ENCODE results near the gene SERTM2.
"Not testable (repeated sequence)": the region's sequence is repeated elsewhere in the genome, so short reads cannot be mapped to it uniquely, and the experiment has no call there.

SERTM2 gene

DNA sequence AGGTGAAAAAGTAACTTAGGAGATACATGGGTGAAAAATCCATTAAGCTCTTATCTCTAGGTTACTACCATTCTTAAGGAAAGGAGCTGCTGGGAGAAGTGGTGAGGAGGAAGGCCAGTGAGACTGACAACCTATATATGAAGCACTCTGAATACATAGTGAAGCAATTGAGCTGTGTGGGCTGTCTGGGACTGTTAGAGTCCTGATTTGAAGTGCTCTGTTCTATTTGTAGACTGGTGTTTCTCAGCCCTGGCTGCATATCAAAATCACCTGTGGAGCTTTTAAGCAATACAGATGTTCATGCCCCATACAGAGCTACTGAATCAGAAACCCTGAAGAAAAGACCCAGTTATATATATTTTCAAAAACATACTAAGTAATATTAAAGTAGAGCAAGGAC is 3.9 kb downstream of the SERTM2 start:
- H3K27ac Mint-ChIP-seq = no peak overlapping the region
- no peak for DNase-seq
- peaks cover 40% of the 10 kb centered on the region for H3K27me3 Mint-ChIP-seq
- H3K9me3 Mint-ChIP-seq = no peaks in the 10 kb centered on the region
- no peaks in the 10 kb centered on the region for H3K36me3 Mint-ChIP-seq (ENCODE audit: low read depth)
- peaks cover 6% of the 10 kb centered on the region for H3K4me1 Mint-ChIP-seq (ENCODE audit: low read depth)
- H3K4me3 Mint-ChIP-seq = no peak overlapping the region

DNA sequence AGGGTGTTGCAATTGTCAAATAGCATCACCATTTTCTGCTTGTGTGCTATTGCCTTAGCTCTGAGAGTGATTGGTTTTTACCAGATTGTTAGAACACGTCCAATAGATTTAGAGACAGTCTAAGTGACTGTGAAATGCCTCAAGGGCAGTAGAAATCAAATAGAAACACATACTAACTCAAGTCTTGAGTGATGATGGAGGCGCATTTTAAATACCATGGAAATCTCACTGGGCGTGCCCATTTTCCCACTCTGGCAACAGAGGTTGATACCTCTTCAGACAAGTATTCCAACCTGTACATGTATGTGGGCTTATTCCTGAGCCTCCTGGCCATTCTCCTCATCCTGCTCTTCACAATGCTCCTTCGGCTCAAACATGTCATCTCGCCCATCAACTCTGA is 7.2 kb downstream of the SERTM2 start:
- no peak for DNase-seq
- Mint-ChIP-seq H3K9me3 (no peaks in the 10 kb centered on the region), H3K27ac (no peak overlapping the region), H3K27me3 (peaks cover 36% of the 10 kb centered on the region), H3K4me3 (no peak overlapping the region), H3K4me1 (ENCODE audit: low read depth) (no peaks in the 10 kb centered on the region), H3K36me3 (ENCODE audit: low read depth) (no peaks in the 10 kb centered on the region)

DNA sequence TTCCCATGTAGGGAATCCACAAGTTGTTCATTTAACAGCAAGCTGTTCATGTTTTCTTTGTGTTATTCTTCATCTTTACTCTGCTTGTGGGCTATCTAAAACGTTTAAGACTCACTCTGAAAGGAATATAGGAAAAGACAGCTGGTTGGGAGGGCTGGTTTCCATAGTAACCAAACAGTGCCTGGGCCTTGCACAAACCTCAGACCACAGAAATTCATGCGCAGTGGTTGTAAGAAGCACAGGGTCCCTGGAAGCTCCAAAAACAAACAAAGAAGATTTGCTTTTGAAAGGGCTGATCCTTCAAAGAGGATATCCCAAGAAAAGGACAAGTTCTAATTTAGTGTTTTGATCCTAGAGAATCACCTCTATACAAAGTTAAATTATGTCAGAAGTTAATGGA is 7.8 kb downstream of the SERTM2 start:
- Mint-ChIP-seq H3K27me3 (peaks cover 39% of the 10 kb centered on the region), H3K4me3 (no peak overlapping the region), H3K36me3 (ENCODE audit: low read depth) (no peaks in the 10 kb centered on the region), H3K9me3 (no peaks in the 10 kb centered on the region), H3K27ac (no peak overlapping the region), H3K4me1 (ENCODE audit: low read depth) (no peaks in the 10 kb centered on the region)
- no peak for DNase-seq

DNA sequence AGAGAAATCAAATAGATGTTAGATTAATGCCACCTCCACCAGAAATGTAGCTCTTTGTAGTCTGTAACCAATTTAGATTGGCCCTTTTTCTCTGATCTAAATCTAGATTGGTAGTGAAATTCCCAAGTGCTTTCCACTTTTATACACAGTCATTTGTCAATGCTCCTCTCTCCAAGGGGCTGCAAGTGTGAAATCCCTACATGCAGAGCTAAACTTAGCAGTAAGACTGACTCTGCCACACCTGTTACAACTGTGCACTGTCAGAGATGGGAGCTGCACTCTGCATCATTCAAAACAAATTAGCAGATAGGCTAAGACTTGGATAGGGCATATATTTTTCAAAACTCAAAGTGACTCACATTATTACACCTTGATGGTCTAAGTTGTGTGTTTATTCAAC is 9.1 kb downstream of the SERTM2 start:
- no peak overlapping the region for H3K4me3 Mint-ChIP-seq
- no peak overlapping the region for H3K27ac Mint-ChIP-seq
- H3K4me1 Mint-ChIP-seq (ENCODE audit: low read depth) = no peaks in the 10 kb centered on the region
- no peak for DNase-seq
- H3K27me3 Mint-ChIP-seq = peaks cover 47% of the 10 kb centered on the region
- no peaks in the 10 kb centered on the region for H3K9me3 Mint-ChIP-seq
- no peaks in the 10 kb centered on the region for H3K36me3 Mint-ChIP-seq (ENCODE audit: low read depth)

DNA sequence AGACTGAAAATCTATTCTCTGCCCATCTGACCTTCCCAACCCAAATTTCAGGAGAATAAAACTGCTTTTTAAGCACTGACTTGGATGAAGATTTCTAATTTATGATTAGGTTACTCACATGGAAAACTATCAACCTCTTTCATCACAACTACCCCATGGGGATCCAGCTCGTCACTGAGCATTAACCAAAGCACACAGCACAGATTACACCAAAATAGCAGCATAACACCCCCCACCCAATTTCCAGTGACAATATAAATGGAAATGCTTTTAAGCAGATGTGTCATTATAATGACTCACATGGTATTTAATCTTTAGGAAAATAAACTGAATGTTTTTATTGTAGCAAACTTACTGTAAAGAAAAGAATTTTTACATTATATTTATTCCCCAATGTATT is 9.7 kb downstream of the SERTM2 start:
- H3K4me3 Mint-ChIP-seq = no peak overlapping the region
- DNase-seq = no peak
- H3K36me3 Mint-ChIP-seq (ENCODE audit: low read depth) = no peaks in the 10 kb centered on the region
- no peaks in the 10 kb centered on the region for H3K9me3 Mint-ChIP-seq
- H3K27me3 Mint-ChIP-seq = peaks cover 48% of the 10 kb centered on the region
- H3K4me1 Mint-ChIP-seq (ENCODE audit: low read depth) = no peaks in the 10 kb centered on the region
- no peak overlapping the region for H3K27ac Mint-ChIP-seq

DNA sequence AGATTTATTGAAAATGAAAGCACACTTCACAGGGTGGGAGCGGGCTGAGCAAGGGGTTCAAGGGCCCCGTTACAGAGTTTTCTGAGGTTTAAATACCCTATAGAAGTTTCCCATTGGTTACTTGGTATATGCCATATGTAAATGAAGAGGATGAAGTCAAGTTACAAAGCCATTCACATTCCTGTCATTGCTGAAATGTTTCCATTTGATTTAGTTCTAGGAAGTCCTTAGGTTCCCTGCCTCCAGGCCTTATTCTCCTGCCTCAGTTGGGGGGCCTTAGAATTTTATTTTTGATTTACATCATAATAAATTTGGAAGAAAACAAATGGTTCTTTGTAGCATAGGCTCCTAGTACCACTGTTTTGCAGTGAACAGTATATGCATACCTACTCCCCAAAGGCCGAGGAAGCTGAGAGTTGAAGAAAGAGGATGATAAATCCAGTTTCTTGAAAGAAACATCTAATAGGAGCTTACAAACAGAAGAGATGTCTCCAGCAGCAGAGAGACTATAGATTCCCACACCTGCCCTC is 31.8 kb downstream of the SERTM2 start:
- Mint-ChIP-seq H3K4me1 (ENCODE audit: low read depth) (no peaks in the 10 kb centered on the region), H3K27me3 (peaks cover 4% of the 10 kb centered on the region), H3K36me3 (ENCODE audit: low read depth) (no peaks in the 10 kb centered on the region), H3K27ac (no peak overlapping the region), H3K9me3 (no peaks in the 10 kb centered on the region), H3K4me3 (no peak overlapping the region)
- DNase-seq = no peak

DNA sequence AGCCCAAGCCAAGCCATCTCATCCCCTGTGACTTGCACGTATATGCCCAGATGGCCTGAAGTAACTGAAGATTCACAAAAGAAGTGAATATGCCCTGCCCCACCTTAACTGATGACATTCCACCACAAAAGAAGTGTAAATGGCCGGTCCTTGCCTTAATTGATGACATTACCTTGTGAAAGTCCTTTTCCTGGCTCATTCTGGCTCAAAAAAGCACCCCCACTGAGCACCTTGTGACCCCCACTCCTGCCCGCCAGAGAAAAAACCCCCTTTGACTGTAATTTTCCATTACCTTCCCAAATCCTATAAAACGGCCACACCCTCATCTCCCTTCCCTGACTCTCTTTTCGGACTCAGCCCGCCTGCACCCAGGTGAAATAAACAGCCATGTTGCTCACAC is 37.8 kb downstream of the SERTM2 start:
- peaks cover 13% of the 10 kb centered on the region for H3K27me3 Mint-ChIP-seq
- not testable (repeated sequence) for H3K9me3 Mint-ChIP-seq; H3K4me1 Mint-ChIP-seq (ENCODE audit: low read depth); H3K27ac Mint-ChIP-seq; H3K4me3 Mint-ChIP-seq; DNase-seq; H3K36me3 Mint-ChIP-seq (ENCODE audit: low read depth)

DNA sequence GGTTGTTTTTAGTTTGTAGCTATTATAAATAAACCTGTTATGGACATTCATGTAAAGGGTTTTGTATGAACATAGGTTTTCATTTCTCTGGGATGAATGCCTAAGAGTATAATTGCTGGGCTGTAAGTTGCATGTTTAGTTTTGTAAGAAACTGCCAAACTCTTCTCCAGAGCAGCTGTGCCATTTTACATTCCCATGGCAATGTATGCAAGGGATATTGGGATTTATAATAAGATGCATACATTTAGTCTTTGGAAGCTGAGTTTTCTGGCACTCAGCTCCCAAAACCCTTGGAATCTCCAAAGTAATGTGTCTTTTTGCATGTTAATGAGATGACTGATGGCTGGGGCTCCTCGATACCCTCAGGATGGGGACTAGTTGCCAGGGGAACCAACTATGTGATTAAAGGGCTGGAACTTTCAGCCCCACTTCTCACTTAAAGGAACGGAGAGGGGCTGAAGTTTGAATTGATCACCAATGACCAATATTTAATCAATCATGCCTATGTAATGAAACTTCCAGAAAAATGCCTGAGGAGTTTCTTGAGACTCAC is 44.0 kb downstream of the SERTM2 start:
- peaks cover 11% of the 10 kb centered on the region for H3K27me3 Mint-ChIP-seq
- H3K9me3 Mint-ChIP-seq = no peaks in the 10 kb centered on the region
- no peak for DNase-seq
- H3K27ac Mint-ChIP-seq = no peak overlapping the region
- H3K4me1 Mint-ChIP-seq (ENCODE audit: low read depth) = no peaks in the 10 kb centered on the region
- no peaks in the 10 kb centered on the region for H3K36me3 Mint-ChIP-seq (ENCODE audit: low read depth)
- no peak overlapping the region for H3K4me3 Mint-ChIP-seq

DNA sequence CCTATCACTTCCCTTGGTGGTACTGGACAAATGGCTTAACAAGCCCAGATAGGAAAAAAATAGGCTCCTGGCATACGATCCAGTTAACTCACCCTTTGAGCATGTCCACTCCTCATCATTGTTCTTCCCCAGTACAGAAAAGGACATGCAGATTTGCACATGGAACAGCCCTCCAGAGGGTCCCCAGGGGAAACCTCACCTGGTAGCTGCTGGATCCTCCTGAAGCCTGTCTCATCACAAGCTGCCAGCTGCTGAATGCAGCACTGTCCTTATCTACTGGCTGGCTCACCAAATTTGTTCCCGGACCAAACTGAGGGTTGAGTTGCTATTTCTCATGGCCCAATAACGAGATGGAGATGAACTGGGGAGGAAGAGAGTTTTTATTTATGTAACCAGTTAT is 49.4 kb downstream of the SERTM2 start:
- H3K4me1 Mint-ChIP-seq (ENCODE audit: low read depth) = no peaks in the 10 kb centered on the region
- H3K9me3 Mint-ChIP-seq = no peaks in the 10 kb centered on the region
- no peaks in the 10 kb centered on the region for H3K36me3 Mint-ChIP-seq (ENCODE audit: low read depth)
- peaks cover 9% of the 10 kb centered on the region for H3K27me3 Mint-ChIP-seq
- no peak for DNase-seq
- H3K27ac Mint-ChIP-seq = no peak overlapping the region
- no peak overlapping the region for H3K4me3 Mint-ChIP-seq

DNA sequence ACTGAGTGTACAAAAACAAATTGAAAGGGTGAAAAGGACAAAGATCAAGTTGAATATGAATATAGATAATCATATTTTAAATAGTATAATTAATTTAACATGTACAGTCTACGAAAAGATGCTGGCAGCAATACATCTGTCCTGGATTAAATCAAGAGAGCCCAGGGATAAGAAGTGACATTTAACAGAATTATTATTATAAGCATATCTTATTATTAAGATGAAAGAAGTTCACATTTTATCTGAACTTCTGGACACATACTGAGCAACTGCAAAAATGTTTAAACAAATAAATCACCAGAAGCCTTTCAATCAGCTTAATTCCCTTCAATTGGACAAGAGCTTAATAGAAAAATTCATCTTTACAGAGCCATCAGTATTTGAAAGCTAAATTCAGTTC is 50.4 kb downstream of the SERTM2 start:
- H3K4me3 Mint-ChIP-seq = no peak overlapping the region
- peaks cover 9% of the 10 kb centered on the region for H3K27me3 Mint-ChIP-seq
- H3K36me3 Mint-ChIP-seq (ENCODE audit: low read depth) = no peaks in the 10 kb centered on the region
- H3K9me3 Mint-ChIP-seq = no peaks in the 10 kb centered on the region
- DNase-seq = no peak
- H3K4me1 Mint-ChIP-seq (ENCODE audit: low read depth) = no peaks in the 10 kb centered on the region
- no peak overlapping the region for H3K27ac Mint-ChIP-seq

DNA sequence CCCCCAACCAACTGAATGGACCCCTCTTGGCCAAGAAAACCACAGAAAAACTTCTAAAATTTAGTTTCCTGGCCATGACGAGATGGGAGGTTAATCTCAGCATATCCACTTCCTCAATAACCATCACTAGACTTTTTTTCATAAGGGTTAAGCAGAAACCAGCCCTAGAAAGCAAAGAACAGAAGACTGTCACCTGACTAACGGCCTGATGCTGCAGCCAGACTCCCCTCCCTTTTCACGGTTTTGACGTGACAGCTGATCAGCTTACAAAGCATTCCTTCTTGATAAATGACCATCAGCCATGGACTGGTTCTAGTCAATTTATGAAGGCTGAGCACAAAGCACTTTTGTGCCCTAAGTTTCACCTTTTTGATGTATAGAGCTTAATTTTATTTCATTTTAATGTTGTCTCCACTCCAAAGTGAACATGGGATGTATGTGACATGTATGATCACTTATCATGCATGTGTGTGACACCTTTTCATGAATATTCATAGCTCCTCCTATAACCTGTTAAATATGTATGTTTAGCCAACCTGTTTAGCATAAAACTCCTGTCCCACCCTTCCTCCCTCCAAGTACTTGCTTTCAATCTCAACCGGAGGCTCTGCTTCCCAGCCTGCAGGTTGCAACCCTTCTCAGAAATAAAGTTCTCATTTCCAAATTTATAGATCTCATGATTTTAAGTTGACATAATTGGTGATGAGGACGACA is 56.3 kb downstream of the SERTM2 start:
- Mint-ChIP-seq H3K27me3 (peaks cover 28% of the 10 kb centered on the region), H3K9me3 (no peaks in the 10 kb centered on the region), H3K36me3 (ENCODE audit: low read depth) (no peaks in the 10 kb centered on the region), H3K4me1 (ENCODE audit: low read depth) (no peaks in the 10 kb centered on the region), H3K27ac (no peak overlapping the region), H3K4me3 (no peak overlapping the region)
- no peak for DNase-seq

DNA sequence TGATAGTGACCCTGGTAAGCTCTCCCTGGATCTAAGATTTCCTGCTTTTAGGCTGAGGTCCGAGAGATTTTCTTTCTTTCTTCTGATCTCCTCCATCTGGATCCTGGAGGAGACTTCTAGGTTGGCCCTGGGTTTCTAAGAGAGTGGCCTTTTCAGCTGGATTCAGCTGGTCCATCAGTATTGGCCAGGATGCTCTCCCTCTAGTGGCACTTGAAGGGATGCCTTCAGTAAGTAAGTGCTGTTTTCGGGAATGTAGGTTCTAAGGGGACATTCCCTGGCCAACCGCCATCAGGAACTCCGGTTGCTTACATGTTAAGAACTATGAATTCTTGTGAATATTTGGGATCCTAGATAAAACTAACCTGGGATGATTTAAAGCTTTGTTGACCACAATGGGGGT is 56.9 kb downstream of the SERTM2 start:
- DNase-seq = no peak
- H3K36me3 Mint-ChIP-seq (ENCODE audit: low read depth) = no peaks in the 10 kb centered on the region
- no peaks in the 10 kb centered on the region for H3K4me1 Mint-ChIP-seq (ENCODE audit: low read depth)
- no peak overlapping the region for H3K27ac Mint-ChIP-seq
- H3K4me3 Mint-ChIP-seq = no peak overlapping the region
- H3K27me3 Mint-ChIP-seq = peaks cover 28% of the 10 kb centered on the region
- H3K9me3 Mint-ChIP-seq = no peaks in the 10 kb centered on the region

DNA sequence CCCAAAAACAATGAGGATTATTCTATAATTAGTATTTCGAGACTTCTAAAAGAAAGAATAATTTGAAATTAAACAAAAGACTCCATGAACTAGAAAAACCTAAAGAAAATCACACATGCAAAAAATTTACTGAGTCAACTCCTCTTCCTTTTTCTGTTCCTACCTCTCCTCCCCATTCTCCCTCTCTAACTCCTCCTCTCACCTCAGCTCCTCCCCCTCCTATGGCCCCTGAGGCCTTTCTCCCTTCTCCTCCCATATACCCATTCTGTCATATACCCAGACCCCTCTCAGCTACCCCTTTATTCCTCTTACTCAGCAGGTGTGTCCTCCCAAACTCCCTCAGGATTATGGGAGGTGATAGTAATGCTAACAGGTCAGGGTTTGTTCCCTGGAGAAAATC is 57.4 kb downstream of the SERTM2 start:
- DNase-seq = no peak
- Mint-ChIP-seq H3K36me3 (ENCODE audit: low read depth) (no peaks in the 10 kb centered on the region), H3K9me3 (no peaks in the 10 kb centered on the region), H3K27ac (no peak overlapping the region), H3K27me3 (peaks cover 28% of the 10 kb centered on the region), H3K4me3 (no peak overlapping the region), H3K4me1 (ENCODE audit: low read depth) (no peaks in the 10 kb centered on the region)
